Amygdala (tissue), 56 donors: Measurements from ENCODE around the gene SHC4.
"Not testable (repeated sequence)": the region's sequence is repeated elsewhere in the genome, so short reads cannot be mapped to it uniquely, and the experiment has no call there.

ENCODE experiments used
- DNase-seq, 56 donors: peaks; one replicate each; lab custom pipeline; 2025; lab: John Stamatoyannopoulos, UW

Gene SHC4

DNA sequence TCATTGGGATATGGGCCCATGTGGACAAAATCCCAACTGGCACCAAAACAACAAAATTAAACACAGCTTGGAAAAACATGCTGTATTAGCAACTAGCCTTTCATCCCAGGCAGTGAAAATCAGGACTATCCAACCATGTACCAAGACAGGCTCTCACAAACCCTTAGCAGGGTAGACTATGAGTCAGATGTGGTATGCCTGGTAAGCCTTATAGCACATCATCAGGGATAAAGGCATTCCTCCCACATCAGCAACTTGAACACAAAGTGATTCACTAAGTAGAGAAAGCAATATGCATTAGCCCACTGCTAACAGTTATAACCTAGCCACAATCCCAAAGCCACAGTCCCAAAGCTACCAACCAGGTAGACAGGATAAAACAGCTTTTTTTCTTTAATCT, 160.9 kb downstream of the SHC4 start:
- DNase-seq: no peak

DNA sequence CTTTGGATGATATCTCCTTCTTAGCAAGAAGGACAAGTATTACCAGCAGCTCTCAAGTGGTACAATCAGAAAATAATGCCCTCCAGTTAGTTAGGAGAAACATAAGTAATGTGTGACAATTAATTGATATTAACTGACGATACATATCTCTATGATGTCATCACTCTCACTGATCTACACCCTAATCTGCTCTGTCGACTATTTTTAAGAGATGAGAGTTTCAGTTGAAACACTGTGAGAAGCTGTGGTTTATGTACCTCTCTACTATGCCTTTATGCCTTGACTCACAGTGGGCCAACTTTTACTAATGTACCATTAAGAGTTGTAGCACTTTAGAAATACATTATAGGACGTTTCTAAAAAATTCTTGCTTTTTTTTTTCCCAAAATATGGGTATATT, 161.5 kb downstream of the SHC4 start:
- DNase-seq: no peak

DNA sequence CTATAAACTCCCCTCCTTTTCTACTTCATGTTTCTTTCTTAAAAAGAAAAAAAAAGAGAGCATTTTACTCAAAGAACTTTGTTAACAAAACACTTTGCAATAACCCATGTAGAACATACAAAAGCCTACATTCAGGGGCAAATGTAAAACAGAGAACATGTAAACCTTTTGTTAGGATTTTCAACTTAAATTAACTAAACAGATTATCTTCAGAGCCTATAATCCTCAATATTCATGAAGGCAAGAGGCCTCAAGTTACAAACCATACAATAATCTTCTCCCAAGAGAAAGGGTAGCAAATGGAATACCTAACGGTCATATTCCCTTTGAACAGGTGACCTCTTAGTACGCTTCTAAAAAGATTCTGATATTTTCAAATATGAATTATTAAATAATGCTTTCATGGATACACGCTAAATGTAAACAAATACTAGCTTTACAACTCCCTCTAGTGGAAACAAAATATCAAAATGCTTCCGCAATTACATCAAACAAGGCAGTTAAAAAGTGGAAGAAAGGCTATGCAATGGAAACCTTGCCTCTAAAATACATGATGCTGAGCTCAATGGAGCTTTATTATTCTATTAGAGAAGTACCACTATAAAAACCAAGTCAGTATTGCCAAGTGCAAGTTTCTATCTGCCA, 162.8 kb downstream of the SHC4 start:
- peak in 1 of 56 donors; percentile 10 for DNase-seq

DNA sequence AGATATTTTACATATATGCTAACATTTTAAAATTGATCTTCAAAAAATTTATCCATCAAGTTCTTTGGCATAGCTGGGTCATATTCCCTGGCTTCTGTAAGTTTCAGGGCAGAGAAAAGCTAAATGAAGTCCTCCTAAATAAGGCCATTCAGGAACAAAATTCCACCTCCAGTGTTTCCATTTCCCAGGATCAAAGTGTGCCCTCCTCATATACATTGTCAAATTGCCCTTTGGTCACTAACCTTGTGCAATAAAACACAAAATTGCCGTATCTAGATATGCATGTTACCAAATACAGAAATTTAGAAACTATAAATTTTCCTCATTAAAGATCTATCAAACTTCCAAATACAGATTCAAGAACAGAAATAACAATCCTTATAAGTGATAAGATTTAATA, 163.5 kb downstream of the SHC4 start:
- no peak for DNase-seq

DNA sequence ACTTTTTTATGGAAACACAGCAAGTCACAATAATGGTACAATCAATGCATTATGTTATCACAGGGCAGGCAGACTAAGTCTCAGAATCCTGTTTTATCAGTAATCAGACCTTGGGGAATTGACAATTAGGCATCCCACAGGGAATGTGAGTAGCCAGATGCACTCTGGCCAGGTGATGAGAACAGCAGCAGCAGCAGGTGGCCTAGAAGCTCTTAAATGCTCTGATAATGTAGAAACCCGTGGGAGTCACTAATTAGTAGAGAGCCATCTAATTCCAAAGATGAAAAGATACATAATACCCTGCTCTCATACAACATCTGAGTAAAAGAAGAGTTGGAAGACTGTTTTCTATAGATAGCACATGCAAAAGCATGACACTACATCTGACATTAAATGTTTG, 165.4 kb downstream of the SHC4 start:
- DNase-seq: no peak

DNA sequence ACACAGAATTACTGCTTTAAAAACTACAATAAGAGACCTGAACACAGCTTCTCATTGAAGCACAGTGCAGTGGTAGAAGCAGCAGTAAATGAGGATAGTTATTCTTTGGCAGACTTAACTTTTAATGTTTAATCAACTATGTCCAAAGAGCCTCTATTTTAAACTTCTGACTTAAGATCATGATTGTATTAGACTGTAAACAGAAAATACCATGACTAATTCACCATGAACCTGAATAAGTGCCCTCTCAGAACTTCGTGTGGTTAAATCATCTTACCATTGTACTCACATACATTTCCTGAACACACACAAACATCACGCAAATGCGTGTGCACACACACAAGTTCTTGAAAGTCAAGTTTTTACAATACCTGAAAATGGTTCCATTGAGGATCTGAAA, 166.8 kb downstream of the SHC4 start:
- no peak for DNase-seq

DNA sequence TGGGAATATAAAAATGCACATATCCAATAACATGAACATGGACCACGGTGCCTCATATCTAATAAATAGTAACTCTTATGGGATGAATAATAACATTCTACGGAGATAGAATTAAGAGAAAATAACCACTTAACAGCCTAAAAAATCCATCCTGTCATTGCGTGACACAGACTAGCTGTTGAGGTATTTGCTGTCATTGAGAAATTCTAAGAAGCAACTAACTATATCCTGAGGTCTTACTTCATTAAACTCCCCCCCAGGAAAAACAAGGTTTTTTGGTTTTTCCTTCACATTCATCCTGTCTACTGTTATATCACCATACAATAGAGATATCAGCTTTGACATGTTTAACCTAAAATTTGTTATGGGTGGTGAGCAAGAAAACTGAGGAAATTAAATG, 167.2 kb downstream of the SHC4 start:
- DNase-seq: no peak

DNA sequence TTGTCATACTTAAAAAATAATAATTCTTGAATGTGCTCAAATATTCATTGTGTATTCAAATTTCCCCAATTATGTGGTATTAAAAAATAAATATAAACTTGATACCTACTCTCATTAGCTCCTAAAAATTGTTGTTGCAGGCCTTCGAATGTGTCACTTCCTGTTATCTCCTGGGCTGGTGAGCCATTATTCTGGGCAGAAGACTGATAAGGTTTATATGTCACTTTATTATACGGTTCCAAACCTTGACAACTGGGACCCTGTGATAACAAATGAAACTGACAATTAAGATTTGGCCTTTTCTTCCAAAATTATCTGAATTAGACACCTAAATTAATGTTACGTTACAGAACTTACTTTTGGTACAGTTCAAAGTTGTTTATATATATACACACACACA, 167.8 kb downstream of the SHC4 start:
- no peak for DNase-seq

DNA sequence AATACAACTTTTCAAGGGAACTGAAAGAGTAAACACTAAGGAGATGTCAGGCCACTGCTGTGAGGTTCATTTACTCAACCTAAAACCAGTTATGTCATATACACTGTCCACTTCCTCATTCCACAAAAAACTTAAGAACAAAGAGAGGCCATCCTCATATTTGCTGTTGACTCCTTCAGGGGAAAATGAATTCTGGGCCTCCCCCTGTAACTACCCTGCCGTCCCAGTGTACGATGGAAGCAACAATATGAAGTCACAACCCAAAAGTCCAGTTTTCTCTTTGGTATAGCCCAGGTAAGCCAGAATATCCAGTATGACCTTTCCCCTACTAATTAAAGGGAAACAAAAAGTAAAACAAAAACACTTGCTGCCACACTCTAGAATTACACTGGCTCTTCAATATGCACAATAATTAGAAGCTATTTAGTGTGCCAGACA, 169.0 kb downstream of the SHC4 start:
- no peak for DNase-seq

DNA sequence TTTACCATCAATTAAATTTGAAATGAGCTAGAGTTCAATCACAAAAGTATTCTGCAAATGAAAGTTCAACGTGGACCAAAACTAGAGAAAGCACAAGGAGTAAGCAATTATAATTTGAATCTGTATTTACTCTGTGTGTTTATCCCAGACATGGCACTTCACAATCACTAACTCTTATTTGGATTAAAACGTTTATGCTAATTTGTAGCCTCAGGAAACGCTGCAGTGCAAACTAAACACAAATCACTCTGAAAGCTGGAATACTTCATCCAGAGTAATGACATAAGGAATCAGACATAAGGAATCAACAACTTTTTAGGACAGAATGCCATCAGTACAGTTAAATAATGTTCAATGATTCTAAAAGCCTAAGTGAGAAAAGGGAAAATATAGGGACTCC, 171.3 kb downstream of the SHC4 start:
- no peak for DNase-seq

DNA sequence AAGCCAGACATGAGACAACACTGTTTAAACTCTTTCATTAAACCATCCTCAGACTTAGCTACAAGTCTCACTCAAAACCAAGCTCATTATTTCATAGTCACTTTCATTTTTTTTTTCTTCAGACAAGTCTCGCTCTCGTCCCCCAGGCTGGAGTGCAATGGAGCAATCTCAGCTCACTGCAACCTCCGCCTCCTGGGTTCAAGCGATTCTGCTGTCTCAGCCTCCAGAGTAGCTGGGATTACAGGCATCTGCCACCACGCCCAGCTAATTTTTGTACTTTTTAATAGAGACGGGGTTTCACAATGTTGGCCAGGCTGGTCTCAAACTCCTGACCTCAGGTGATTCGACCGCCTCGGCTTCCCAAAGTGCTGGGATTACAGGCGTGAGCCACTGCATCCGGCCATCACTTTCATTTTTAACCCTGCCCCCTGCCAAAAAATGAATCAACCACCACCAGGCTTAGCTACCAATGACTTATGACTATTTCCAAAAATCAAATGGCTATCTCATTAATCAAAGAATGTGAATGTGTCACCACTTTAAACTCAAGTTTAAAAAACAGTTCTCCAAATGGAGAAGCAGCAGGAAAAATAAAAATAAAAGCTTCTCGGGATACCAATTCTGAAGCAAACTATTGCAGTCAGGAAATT, 173.1 kb downstream of the SHC4 start:
- DNase-seq: not testable (repeated sequence)

DNA sequence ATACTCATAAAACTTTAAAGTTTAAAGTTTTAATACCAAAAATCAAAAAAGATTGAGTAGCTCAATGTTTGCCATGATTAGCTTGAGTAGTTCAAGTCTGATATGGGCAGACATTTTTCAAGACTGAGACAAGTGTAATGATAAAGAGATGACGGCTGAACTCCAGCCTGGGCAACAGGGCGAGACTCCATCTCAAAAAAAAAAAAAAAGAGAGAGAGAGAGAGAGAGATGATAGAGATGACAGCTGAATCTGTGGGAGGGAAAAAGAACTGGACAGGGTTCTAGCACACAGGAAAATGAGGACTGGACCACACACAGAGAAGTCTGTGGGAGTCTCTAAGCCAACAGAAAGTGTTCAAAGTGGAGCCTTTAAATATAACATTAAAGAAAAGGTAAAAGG, 178.0 kb downstream of the SHC4 start:
- DNase-seq: no peak

DNA sequence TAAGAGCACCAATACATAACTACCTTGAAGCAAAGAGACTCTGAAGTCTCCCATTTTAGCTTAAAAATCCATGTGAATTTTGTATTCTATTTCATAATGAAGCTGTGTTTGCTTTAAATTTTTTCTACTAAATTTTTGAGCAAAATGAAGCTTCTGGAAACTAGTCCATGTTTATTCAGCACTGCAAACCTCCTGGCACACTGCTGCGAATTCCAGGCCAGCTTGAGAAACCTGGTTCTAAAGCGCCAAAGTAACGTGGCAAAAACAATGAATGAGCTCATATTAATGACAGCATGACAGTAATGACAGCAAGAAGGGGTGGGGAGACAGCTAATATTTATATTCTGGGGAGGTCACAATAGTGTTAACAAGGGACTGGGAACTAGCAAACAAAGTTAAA, 178.5 kb downstream of the SHC4 start:
- no peak for DNase-seq

DNA sequence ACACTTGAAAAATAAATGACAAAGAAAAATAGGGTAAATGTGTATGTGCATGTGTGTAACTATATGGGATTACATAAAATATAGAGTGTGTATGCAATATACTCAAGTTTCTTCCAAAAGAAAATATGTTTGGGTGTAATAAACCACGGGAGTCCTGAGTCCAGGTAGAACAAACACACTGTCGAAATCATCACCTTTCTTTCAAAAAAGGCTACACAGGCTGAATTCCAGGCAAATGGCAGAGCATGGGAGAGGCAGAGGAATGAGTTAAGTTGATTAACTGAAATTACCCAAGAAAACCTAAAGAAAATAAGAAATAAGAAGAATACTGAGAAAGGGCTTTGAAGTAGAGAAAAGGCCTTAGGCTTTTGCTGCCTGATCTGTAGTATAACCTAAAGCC, 179.0 kb downstream of the SHC4 start:
- no peak for DNase-seq

DNA sequence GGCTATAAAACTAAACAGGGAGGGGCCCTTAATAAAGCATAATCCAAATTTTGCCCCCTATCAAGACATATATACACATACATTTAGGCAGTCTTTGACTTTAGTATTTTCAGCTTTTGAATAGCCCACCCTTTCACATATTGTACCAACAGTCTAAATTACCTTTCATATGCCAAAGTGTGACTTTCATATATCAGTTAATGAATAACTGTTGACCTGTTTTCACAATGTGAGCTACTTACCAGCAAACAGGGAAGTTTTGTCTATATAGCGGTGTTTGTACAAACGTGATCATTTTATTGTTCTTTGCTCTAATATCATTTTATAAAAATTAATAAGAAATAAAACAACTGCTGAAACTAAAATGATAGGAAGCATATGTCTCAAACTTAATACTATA, 180.8 kb downstream of the SHC4 start:
- no peak for DNase-seq

DNA sequence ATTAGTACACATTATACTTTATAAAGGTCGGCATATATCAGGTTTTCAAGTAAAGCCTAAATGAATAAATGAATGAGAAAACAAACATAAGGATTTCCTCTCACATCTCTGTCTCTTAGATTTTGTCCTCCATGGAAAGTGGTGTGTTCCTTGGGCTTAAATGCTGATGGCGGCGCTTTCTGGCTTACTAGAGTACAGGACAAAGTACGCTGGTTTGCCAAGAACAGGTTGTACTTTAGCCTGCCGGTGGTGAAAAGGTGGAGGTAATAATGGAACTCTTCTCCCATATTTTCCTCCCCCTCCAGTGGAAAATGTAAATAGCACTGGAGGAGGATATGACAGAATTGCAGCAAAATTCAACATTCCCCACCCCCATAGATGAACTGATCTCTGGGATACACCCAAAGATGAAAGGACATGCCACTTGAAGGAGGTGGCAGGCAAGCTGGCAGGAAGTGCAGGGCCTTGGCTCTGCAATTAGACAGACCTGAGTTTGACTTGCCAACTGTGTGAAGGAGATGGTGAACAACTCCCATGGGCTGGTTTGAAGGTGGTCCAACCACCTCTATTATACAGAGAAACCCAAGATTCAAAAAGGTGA, 182.1 kb downstream of the SHC4 start:
- no peak for DNase-seq

DNA sequence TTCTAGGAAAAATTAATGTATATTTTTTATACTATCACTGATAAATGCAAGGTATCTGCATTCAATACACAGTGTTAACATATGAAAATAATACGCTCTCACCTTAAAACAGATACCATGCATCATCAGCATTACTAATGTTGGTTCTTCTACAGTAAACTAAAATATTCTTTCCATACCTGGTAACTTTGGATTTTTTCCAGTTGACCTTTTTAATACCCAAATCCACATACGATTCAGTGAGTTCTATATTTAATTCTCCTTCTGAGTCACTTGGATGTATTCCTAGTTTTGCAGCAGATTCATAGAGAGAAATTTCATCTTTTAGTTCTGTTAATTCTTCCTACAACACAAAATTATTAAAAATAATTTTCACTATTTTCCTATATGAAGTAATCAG, 182.7 kb downstream of the SHC4 start:
- DNase-seq: no peak

DNA sequence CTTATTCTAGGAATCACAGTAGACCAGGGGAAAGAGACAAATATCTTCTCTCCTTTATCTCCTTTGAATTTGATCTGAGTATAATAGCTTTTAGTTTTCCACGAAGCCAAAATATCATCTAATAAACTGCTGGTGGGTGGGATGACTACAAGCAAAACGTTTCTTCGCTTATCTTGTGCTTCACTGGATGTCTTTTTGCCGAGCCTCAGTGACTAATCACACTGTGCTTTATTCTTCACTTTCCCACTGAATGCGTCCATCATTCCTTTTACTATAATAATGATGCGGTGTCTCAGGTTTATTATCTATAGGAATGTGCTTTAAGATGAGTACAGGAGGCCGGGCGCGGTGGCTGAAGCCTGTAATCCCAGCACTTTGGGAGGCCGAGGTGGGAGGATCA, 185.4 kb downstream of the SHC4 start:
- DNase-seq: no peak

DNA sequence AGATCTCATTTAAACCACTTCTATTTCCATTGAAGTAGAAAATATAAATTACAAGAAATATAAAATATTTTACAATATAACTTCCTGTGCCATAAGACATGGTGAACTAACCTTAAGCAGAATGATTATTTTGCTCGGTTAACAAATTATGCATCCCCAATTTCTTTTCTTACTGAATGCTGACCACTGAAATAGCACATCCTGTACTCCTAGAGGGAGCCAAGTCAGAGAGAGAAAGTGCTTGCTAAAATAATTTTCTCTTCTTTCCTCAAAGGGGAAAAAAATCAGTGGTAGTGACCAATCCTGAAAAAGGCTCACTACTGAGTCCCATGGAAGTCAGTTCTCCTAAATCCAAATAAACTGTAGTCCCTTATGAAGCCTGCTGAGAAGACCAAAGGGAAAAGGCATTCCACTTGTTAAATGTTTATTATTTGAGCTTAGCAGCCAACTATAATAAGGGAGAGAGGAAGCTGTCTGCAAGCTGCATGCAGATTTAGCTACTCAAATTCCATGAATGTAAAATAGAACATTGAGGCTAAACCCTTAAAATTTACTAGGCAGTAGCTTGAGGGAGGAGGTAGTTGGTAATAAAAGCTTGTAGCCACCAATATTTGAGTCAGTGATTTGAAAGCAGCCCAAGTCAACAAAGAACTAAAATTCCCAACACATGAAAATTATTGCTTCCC, 185.9 kb downstream of the SHC4 start:
- no peak for DNase-seq

DNA sequence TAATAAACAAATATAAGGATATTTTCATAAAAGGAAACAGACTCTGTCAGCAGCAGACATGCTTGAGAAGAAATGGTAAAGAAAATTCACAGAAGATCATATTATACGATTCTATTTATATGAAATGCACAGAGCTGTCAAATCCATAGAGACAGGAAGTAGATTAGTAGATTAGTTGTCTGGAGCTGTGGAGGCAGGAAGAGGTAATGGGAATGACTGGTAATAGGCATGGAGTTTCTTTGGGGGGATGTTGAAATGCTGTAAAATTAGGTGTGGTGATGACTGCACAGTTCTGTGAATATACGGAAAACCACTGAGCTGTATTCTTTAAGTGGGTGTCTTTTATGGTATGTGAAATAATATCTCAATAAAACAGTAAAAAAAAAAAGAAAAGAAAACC, 188.2 kb downstream of the SHC4 start:
- no peak for DNase-seq

DNA sequence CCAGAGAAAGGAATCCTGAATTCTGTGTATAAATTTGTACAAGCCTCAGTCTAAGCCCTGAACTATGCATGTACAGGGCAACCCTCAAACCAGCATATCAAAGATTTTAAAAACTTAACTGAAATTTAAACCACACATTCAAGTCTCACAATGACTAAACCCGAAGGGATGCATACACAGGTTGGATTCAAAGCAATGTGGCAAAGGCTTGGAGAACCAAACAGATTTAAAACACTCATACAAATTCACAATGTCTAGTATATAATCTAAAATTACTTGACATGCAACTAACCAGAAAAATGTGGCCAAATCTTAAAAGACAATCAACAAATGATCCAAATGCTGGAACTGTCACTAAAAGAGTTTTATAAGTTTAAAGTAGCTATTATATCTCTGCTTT, 189.2 kb downstream of the SHC4 start:
- DNase-seq: no peak
